ENCODE measurements around the gene SRC.

SRC gene

DNA sequence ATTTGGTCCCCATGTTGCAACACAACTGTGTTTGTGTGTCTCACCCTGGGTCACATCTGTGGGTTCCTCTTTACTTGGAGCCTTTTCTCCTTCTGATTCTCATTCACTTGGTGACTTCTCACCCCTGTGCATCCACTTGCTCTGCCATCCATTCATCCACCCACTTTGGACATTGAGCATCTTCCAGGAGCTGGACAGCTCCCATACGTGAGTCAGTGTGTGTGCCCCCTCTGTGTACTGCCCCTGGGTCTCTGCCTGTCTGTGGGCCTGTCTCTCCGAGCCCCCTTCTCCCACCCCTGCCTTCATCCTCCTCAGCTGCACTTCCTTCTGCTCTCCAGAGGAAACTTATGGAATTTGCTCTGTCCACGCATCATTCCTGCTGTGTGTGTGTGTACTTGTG lies 107.3 kb downstream of the SRC start:
- DNase-seq (ENCODE audit: low read depth in 3 of 3), result no peak

DNA sequence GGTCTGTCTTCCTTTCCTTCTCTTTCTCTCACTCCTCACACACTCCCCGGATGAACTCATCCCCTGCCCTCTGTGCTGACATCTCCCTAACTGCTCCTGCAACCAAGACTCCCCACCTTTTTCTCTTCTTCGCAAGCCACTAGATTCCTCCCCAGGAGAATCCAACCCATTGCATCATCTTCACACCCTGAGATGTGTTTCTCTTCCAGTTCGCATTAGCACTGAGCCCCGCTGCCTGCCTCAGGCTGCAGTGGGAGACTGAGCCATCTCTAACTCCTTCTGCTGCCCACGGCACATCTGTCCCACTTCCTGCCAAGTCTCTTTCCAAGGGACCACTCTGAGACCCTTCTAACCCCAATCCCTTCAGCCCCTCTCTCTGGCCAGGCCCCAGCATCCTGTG lies 107.9 kb downstream of the SRC start:
- DNase-seq (ENCODE audit: low read depth in 3 of 3), result no peak

DNA sequence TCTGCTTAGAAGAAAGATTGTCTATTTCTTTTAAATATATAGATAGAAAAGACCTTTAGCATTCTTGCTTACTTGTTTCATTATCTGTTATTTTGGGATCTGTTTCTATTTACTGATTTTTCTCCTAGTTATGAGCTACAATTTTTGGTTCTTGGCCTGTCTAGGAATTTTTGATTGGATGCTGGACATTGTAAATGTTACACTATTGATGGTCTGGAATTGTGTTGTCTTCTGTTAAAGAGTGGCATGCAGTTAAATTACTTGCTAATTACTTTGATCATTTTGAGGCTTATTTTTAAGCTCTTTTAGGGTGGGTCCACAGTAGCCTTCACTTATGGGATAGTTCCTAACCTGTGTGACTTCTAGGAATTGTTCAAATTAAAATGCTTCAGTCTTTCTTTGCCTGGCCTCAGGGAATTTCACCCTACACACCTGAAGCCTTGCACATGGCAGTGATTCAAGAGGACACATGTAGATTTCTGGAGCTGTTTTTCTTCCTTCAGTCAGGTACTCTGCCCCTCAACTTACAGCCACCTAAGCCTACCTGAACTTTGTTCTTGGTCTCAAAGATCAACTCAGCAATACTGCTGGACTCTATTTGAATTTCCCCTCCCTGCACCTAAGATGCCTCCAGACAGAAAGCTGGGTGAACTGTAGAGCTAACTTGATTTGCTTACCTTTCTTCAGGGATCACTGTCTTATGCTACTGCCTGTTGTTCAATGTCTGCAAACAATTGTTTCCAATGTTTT lies 108.9 kb downstream of the SRC start:
- no peak for DNase-seq (ENCODE audit: low read depth in 3 of 3)

All from stimulated activated CD4-positive, alpha-beta T cell treated with anti-CD3 and anti-CD28 coated beads, TNF-alpha, amount 100 ng/mL, for 24 hours (primary cell).